ENCODE measurements around the gene STH. TPM values are rescaled to one million over a fixed set of nuclear protein-coding genes. Genes with fewer than 3 reads are reported as not detected.

The STH gene
- polyA plus RNA-seq, 2 of the 4 experiments (the other 2 are of a cell fraction) = not detected

GRCh38 chr17:46027976-46028325 lies 28.9 kb downstream of the STH start:
- FAIRE-seq = no peak
- Histone ChIP-seq H3K4me1 (no peaks in the 10 kb centered on the region), H3K4me3 (no peak overlapping the region), H3K4me2 (no peak overlapping the region), H3K9me3 (no peaks in the 10 kb centered on the region), H3K27ac (no peak overlapping the region)
- CTCF ChIA-PET = interaction anchor here (0.6 to 3.0 kb wide), 12 partner anchors 8 to 185 kb away, joined by 3 to 20 read pairs (median 6); partner anchors contain the start of gene KANSL1
- ATAC-seq = no peak
- 91% methylated on average over 4 of the region's 4 CpGs for WGBS (ENCODE audit: missing lambda C conversion rate)
- POLR2A ChIA-PET = no interaction called here
- DNase-seq (ENCODE audit: low read depth in 1 of 2, low spot score in 1 of 2) = no peak
- TF ChIP-seq TFCP2L1 (CRISPR knock-in tag; IDR thresholded peaks at IDR 0.05) = no peak
- TF ChIP-seq ZSCAN20 (CRISPR knock-in tag; IDR thresholded peaks at IDR 0.05) = no peak
- TF ChIP-seq GATA3 (IDR thresholded peaks at IDR 0.05; ENCODE audit: borderline replicate concordance) = no peak
- no peak for TF ChIP-seq NFE2L2 (conservative IDR thresholded peaks at IDR 0.05; ENCODE audit: low read length)
- TF ChIP-seq KDM1A (IDR thresholded peaks at IDR 0.05; ENCODE audit: low read depth) = no peak
- TF ChIP-seq, protein P1, sequence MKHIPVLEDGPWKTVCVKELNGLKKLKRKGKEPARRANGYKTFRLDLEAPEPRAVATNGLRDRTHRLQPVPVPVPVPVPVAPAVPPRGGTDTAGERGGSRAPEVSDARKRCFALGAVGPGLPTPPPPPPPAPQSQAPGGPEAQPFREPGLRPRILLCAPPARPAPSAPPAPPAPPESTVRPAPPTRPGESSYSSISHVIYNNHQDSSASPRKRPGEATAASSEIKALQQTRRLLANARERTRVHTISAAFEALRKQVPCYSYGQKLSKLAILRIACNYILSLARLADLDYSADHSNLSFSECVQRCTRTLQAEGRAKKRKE (CRISPR knock-in tag; IDR thresholded peaks at IDR 0.05; ENCODE audit: low read depth) = no peak
- TF ChIP-seq MAFK (IDR thresholded peaks at IDR 0.05; ENCODE audit: partially characterized antibody) = no peak
- TF ChIP-seq HOXA7 (CRISPR knock-in tag; IDR thresholded peaks at IDR 0.05) = no peak
- TF ChIP-seq CBX8 (IDR thresholded peaks at IDR 0.05) = no peak
- no peak for TF ChIP-seq RAD21 (conservative IDR thresholded peaks at IDR 0.05 in 1 of 2, IDR thresholded peaks at IDR 0.05 in 1 of 2)
- no peak for TF ChIP-seq POLR2AphosphoS2 (conservative IDR thresholded peaks at IDR 0.05; ENCODE audit: low read length)
- TF ChIP-seq, protein P2, sequence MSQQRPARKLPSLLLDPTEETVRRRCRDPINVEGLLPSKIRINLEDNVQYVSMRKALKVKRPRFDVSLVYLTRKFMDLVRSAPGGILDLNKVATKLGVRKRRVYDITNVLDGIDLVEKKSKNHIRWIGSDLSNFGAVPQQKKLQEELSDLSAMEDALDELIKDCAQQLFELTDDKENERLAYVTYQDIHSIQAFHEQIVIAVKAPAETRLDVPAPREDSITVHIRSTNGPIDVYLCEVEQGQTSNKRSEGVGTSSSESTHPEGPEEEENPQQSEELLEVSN (IDR thresholded peaks at IDR 0.05; ENCODE audit: borderline replicate concordance, low read depth) = no peak
- TF ChIP-seq BHLHE40 (IDR thresholded peaks at IDR 0.05; ENCODE audit: low read depth, low read length) = no peak
- TF ChIP-seq ELK1 (IDR thresholded peaks at IDR 0.05; ENCODE audit: low read depth, low read length) = no peak
- TF ChIP-seq NR3C1 (IDR thresholded peaks at IDR 0.05) = no peak
- TF ChIP-seq MAZ (IDR thresholded peaks at IDR 0.05; ENCODE audit: borderline replicate concordance, low read depth, low read length) = no peak
- no peak for TF ChIP-seq TP53 (CRISPR knock-in tag; IDR thresholded peaks at IDR 0.05)
- TF ChIP-seq CHD2 (IDR thresholded peaks at IDR 0.05; ENCODE audit: low read length, partially characterized antibody) = no peak
- TF ChIP-seq EP300 (IDR thresholded peaks at IDR 0.05) = no peak
- TF ChIP-seq, protein P3, sequence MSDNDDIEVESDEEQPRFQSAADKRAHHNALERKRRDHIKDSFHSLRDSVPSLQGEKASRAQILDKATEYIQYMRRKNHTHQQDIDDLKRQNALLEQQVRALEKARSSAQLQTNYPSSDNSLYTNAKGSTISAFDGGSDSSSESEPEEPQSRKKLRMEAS (IDR thresholded peaks at IDR 0.05) = no peak

DNA sequence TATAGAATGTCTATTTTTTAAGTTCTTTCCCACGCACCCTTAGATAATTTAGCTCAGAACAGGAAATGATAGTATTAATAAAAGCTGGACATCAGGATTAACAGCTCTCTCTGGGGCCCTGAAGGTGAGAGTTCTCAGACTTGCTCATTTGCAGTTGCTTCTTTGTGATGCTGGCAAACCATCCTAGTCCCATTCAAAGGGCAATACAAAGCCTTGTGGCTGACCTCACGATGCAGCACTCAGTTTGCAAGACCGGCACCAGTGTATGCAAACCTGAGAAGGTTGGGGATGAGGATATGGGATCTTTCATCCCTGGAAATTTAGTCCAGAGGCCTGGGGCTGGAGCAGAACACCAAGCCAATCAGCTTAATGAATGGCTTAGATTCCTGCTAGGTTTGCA lies 29.3 kb downstream of the STH start:
- 90% methylated on average over 3 of the region's 3 CpGs for WGBS (ENCODE audit: missing lambda C conversion rate)
- Histone ChIP-seq H3K9me3 (no peaks in the 10 kb centered on the region), H3K4me2 (no peak overlapping the region), H3K4me1 (no peaks in the 10 kb centered on the region), H3K27ac (no peak overlapping the region), H3K4me3 (no peak overlapping the region)
- DNase-seq (ENCODE audit: low read depth in 1 of 2, low spot score in 1 of 2) = no peak
- TF ChIP-seq PHF8 (IDR thresholded peaks at IDR 0.05; ENCODE audit: borderline replicate concordance, low read depth) (no peak), RARB (CRISPR knock-in tag; IDR thresholded peaks at IDR 0.05) (no peak)
- ChIA-PET POLR2A (no interaction called here), CTCF (interaction anchor here (0.6 to 3.0 kb wide), 14 partner anchors 8 to 259 kb away, joined by 3 to 20 read pairs (median 4); partner anchors contain the start of gene KANSL1)
- no peak for ATAC-seq
- FAIRE-seq = no peak

DNA sequence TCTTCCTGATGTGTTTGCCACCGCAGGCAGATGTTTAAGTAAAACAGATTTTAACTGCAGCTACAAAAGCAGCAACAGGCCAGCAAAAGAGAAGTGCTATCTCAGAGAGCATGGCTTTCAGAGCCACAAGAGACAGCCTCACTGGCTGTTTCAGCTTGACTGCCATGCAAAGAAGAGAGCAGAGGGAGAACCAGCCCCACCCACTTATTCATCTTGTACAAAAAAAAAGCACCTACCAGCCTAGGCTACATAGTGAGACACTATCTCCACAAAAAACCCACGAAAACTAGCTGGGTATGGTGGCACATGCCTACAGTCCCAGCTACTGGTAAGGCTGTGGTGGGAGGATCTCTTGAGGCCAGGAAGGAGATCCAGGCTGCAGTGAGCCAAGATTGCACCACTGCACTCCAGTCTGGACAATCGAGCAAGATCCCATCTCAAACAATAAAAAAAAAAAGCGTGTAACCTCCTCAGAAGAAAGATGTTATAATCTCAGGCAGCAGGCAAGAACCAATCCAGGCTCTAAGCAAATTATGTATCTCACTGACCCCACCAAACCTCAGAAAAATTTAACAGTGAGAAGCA lies 30.0 kb downstream of the STH start:
- Histone ChIP-seq H3K4me3 (no peak overlapping the region), H3K4me2 (no peak overlapping the region), H3K27ac (no peak overlapping the region), H3K9me3 (no peaks in the 10 kb centered on the region), H3K4me1 (no peaks in the 10 kb centered on the region)
- no peak for DNase-seq (ENCODE audit: low read depth in 1 of 2, low spot score in 1 of 2)
- ChIA-PET POLR2A (no interaction called here), CTCF (interaction anchor here (0.8 to 1.9 kb wide), 11 partner anchors 9 to 258 kb away, joined by 3 to 10 read pairs (median 4); partner anchors contain the start of gene KANSL1)
- ATAC-seq = no peak
- TF ChIP-seq FOXS1 (CRISPR knock-in tag; IDR thresholded peaks at IDR 0.05) = no peak
- 87% methylated on average over 4 of the region's 4 CpGs for WGBS (ENCODE audit: missing lambda C conversion rate)
- no peak for FAIRE-seq

Data from A549 (cell line).